Kidney (tissue), 14 donors: ENCODE results near the gene C4orf17. TPM values are rescaled to one million over a fixed set of nuclear protein-coding genes. Genes with fewer than 3 reads are reported as not detected.

Experiments
- DNase-seq, 5 donors: peaks; one replicate each; pipeline ENCODE4 v3.0.0-alpha.2; 2013 to 2020
- FAIRE-seq: peaks from 2 replicates; lab custom pipeline; 2012; peaks lifted over from hg19 to GRCh38; lab: Jason Lieb, UNC
- H3K27ac ChIP-seq, 2 donors: one replicate each; pipeline ENCODE4 v1.7.0; 2013; ENCODE audit warnings: low read depth in 2 of 2, low read length in 2 of 2, inconsistent platforms in 1 of 2
- H3K27me3 ChIP-seq: one replicate; pipeline ENCODE4 v1.7.1; 2013; ENCODE audit warnings: low read length, inconsistent platforms; ENCODE audit not compliant: control insufficient read depth, insufficient read depth
- H3K36me3 ChIP-seq, 3 donors: one replicate each; pipeline versions ENCODE4 v1.7.0 to v1.7.1; 2013; ENCODE audit warnings: low read length in 3 of 3, control low read depth in 1 of 3, inconsistent platforms in 1 of 3; ENCODE audit not compliant: insufficient read depth in 3 of 3, control insufficient read depth in 2 of 3
- H3K4me1 ChIP-seq, 3 donors: one replicate each; pipeline versions ENCODE4 v1.7.0 to v1.7.1; 2013; ENCODE audit warnings: low read length in 3 of 3, inconsistent platforms in 1 of 3, low read depth in 1 of 3; ENCODE audit not compliant: control insufficient read depth in 2 of 3, insufficient read depth in 2 of 3
- H3K4me3 ChIP-seq, 3 donors: one replicate each; pipeline versions ENCODE4 v1.7.0 to v1.8.1; 2013; ENCODE audit warnings: low read length in 3 of 3, control low read depth in 1 of 3, inconsistent platforms in 1 of 3
- H3K9ac ChIP-seq, 3 donors: one replicate each; pipeline versions ENCODE4 v1.7.0 to v1.7.1; 2013; ENCODE audit warnings: low read length in 3 of 3, control low read depth in 1 of 3, inconsistent platforms in 1 of 3
- H3K9me3 ChIP-seq, 3 donors: one replicate each; pipeline versions ENCODE4 v1.7.0 to v1.7.1; 2013; ENCODE audit warnings: low read length in 3 of 3, control low read depth in 1 of 3, inconsistent platforms in 1 of 3; ENCODE audit not compliant: control insufficient read depth in 2 of 3, insufficient read depth in 1 of 3
- intact Hi-C: fragments of 100-400 bp; cut with DNase I; formaldehyde crosslinking; loops from one replicate; pipeline ENCODE4 v1.11.1; 2022
- polyA plus RNA-seq: library from polyadenylated mRNA; stranded (reverse); fragments of 350-450 nt; fragmentation: Illumina TruSeq; extraction: RNeasy Lipid Tissue Mini Kit (QIAGEN cat#74804); gene quantifications from one replicate; pipeline ENCODE4 v1.2.3, GENCODE V29; 2014; ENCODE audit warnings: low read depth, low replicate concordance; ENCODE audit not compliant: insufficient read depth
- total RNA-seq: library from RNA; stranded (reverse); fragmentation: NEBNext Ultra II Directional; extraction: Animal tissue kit (Norgen Biotek cat#: 25700); gene quantifications from one replicate; pipeline ENCODE4 v1.2.1, GENCODE V29; 2021
- TF ChIP-seq, protein P1 (sequence below): IDR thresholded peaks from 3 replicates; pipeline ENCODE4 v1.5.1; 2012; ENCODE audit warnings: mild to moderate bottlenecking, moderate library complexity, borderline replicate concordance; ENCODE audit not compliant: insufficient read depth; ENCODE audit errors: extremely low read depth
- donor health status: control.
- donor health status: control.
- donor health status: control.
- donor health status: control.
- donor health status: control.
- donor health status: DM: yes; HTN: yes; CAD: no.
- donor health status: Normal renal cell carcinoma (clear cell type).

C4orf17 gene
- total and polyA plus RNA-seq, 2 donors from 2014 or later = not detected

DNA sequence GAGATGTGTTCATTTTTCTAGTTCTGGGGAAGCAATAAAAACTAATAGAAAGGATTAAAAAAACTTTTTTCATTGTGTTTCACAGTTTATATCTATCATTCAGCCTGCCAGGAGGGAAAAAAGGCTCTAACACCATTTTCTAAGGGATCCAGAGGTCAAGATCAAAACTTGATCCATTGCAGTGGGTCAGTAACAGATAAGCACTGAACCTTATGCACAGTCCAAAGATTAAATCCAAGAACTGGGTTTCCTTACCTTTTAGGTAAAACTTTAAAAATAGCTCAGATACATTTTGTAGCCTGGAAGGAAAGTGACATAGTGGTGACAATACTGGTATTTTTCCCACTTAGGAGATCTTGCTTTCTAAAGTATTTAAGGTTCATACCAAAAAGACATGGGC is 76.5 kb downstream of the C4orf17 start:
- no peak overlapping the region for H3K27ac ChIP-seq
- TF ChIP-seq, protein P1, sequence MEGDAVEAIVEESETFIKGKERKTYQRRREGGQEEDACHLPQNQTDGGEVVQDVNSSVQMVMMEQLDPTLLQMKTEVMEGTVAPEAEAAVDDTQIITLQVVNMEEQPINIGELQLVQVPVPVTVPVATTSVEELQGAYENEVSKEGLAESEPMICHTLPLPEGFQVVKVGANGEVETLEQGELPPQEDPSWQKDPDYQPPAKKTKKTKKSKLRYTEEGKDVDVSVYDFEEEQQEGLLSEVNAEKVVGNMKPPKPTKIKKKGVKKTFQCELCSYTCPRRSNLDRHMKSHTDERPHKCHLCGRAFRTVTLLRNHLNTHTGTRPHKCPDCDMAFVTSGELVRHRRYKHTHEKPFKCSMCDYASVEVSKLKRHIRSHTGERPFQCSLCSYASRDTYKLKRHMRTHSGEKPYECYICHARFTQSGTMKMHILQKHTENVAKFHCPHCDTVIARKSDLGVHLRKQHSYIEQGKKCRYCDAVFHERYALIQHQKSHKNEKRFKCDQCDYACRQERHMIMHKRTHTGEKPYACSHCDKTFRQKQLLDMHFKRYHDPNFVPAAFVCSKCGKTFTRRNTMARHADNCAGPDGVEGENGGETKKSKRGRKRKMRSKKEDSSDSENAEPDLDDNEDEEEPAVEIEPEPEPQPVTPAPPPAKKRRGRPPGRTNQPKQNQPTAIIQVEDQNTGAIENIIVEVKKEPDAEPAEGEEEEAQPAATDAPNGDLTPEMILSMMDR = no peak
- H3K4me3 ChIP-seq = no peak overlapping the region
- H3K9me3 ChIP-seq = no peaks in the 10 kb centered on the region
- FAIRE-seq = no peak
- no peaks in the 10 kb centered on the region for H3K27me3 ChIP-seq
- H3K36me3 ChIP-seq = no peaks in the 10 kb centered on the region
- intact Hi-C loops = no loop called here
- H3K4me1 ChIP-seq = no peaks in the 10 kb centered on the region
- H3K9ac ChIP-seq = no peak overlapping the region
- DNase-seq = no peak

DNA sequence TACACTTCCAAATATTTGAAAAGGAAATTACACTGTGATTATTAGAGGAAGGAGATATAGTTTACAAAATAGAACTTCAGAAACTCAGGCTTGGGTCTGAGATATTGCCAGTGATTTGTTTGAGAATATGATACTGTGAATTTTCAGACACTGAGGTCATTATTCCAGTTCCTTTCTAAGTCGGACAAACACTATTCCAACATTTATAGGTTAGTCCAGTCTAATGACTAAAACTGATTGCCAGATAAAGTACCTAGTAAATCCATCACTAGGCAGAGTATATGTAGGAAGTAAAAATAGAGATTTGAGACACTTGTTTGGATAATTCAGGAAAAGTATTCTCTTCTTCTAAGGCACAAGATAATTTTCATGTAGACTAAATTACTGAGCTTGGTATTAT is 77.0 kb downstream of the C4orf17 start:
- Histone ChIP-seq H3K27me3 (no peaks in the 10 kb centered on the region), H3K4me1 (no peaks in the 10 kb centered on the region), H3K9ac (no peak overlapping the region), H3K9me3 (no peaks in the 10 kb centered on the region), H3K27ac (no peak overlapping the region), H3K36me3 (no peaks in the 10 kb centered on the region), H3K4me3 (no peak overlapping the region)
- TF ChIP-seq, protein P1 = no peak
- intact Hi-C loops = no loop called here
- DNase-seq (no peak), FAIRE-seq (no peak)

DNA sequence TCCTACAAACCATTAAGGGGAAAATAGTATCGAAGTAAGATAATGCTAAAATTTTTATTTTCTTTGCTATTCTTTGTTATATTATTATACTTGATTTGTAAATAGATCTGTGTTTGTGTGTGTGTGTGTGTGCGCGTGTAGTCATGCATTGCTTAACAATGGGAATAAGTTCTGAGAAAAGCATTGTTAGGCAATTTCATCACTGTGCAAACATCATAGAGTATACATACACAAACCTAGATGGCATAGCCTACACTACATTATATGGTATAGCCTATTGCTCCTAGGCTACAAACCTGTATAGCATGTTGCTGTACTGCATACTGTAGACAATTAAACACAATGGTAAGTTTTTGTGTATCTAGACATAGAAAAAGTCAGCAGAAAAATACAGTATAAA is 80.9 kb downstream of the C4orf17 start:
- H3K9me3 ChIP-seq = no peaks in the 10 kb centered on the region
- H3K36me3 ChIP-seq = no peaks in the 10 kb centered on the region
- no peaks in the 10 kb centered on the region for H3K4me1 ChIP-seq
- no peak overlapping the region for H3K4me3 ChIP-seq
- DNase-seq = no peak
- H3K9ac ChIP-seq = no peak overlapping the region
- FAIRE-seq = no peak
- TF ChIP-seq, protein P1 = no peak
- no peak overlapping the region for H3K27ac ChIP-seq
- intact Hi-C loops = no loop called here
- no peaks in the 10 kb centered on the region for H3K27me3 ChIP-seq

Other genes with a start within 250 kb of the C4orf17 start
- gene ADH1A, start 220.0 kb upstream of the C4orf17 start, total RNA-seq = 0.85 TPM
- gene ADH1A, start 220.0 kb upstream of the C4orf17 start, polyA plus RNA-seq = not detected
- 223 TPM for gene ADH1B, start 189.6 kb upstream of the C4orf17 start, total RNA-seq
- 38.6 TPM for gene ADH1B, start 189.6 kb upstream of the C4orf17 start, polyA plus RNA-seq
- 9.3 TPM for gene ADH1C, start 158.3 kb upstream of the C4orf17 start, total RNA-seq
- 28.1 TPM for gene ADH1C, start 158.3 kb upstream of the C4orf17 start, polyA plus RNA-seq
- not detected for gene ADH7, start 75.7 kb upstream of the C4orf17 start, total RNA-seq
- not detected for gene ADH7, start 75.7 kb upstream of the C4orf17 start, polyA plus RNA-seq
- 4.3 TPM for gene TRMT10A, start 53.0 kb downstream of the C4orf17 start, total RNA-seq
- gene TRMT10A, start 53.0 kb downstream of the C4orf17 start, polyA plus RNA-seq = 5.7 TPM
- 0.19 TPM for gene MTTP, start 63.8 kb downstream of the C4orf17 start, total RNA-seq
- gene MTTP, start 63.8 kb downstream of the C4orf17 start, polyA plus RNA-seq = 5.8 TPM
- 0.19 TPM for gene C4orf54, start 146.8 kb downstream of the C4orf17 start, total RNA-seq
- 0.56 TPM for gene C4orf54, start 146.8 kb downstream of the C4orf17 start, polyA plus RNA-seq